ENCODE data around the gene TRAPPC12.
"Not testable (repeated sequence)": the region's sequence is repeated elsewhere in the genome, so short reads cannot be mapped to it uniquely, and the experiment has no call there.

Gene TRAPPC12

GRCh38 chr2:3491306-3491705 lies 111.8 kb downstream of the TRAPPC12 start:
- Histone ChIP-seq H3K36me3 (ENCODE audit: insufficient read depth) (no peaks in the 10 kb centered on the region), H2AFZ (ENCODE audit: low read depth) (no peak overlapping the region), H3K79me2 (ENCODE audit: insufficient read depth, low read depth) (no peaks in the 10 kb centered on the region), H3K9ac (no peak overlapping the region), H3K4me3 (IDR thresholded peaks at IDR 0.05; ENCODE audit: insufficient read depth, low read depth, low read length) (no peak overlapping the region), H3K4me1 (ENCODE audit: low read depth, poor library complexity, severe bottlenecking) (no peaks in the 10 kb centered on the region), H3K27ac (no peak overlapping the region), H4K20me1 (ENCODE audit: insufficient read depth) (no peaks in the 10 kb centered on the region), H3K27me3 (ENCODE audit: insufficient read depth, low read depth) (no peaks in the 10 kb centered on the region), H3K4me2 (no peak overlapping the region)
- TF ChIP-seq CTCF (conservative IDR thresholded peaks at IDR 0.05; ENCODE audit: low read depth, low read length), result no peak

GRCh38 chr2:3491716-3492474 lies 112.4 kb downstream of the TRAPPC12 start:
- Histone ChIP-seq H3K27me3 (ENCODE audit: insufficient read depth, low read depth) (no peaks in the 10 kb centered on the region), H3K9ac (no peak overlapping the region), H3K27ac (no peak overlapping the region), H4K20me1 (ENCODE audit: insufficient read depth) (no peaks in the 10 kb centered on the region), H2AFZ (ENCODE audit: low read depth) (no peak overlapping the region), H3K36me3 (ENCODE audit: insufficient read depth) (no peaks in the 10 kb centered on the region), H3K79me2 (ENCODE audit: insufficient read depth, low read depth) (no peaks in the 10 kb centered on the region), H3K4me1 (ENCODE audit: low read depth, poor library complexity, severe bottlenecking) (no peaks in the 10 kb centered on the region), H3K4me3 (IDR thresholded peaks at IDR 0.05; ENCODE audit: insufficient read depth, low read depth, low read length) (no peak overlapping the region), H3K4me2 (no peak overlapping the region)
- no peak for TF ChIP-seq CTCF (conservative IDR thresholded peaks at IDR 0.05; ENCODE audit: low read depth, low read length)

DNA sequence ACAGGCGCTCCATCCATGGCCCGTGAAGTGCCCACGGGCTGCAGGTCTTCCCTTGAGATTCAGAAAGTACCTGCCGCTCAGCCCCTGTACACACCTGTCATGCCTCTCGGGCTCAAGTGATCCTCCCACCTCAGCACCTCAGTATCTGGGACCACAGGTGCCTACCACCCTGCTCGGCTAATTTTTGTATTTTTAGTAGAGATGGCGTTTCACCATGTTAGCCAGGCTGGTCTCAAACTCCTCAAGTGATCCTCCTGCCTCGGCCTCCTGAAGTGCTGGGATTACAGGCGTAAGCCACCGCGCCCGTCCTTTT lies 112.9 kb downstream of the TRAPPC12 start:
- not testable (repeated sequence) for H3K4me1 ChIP-seq (ENCODE audit: low read depth, poor library complexity, severe bottlenecking); H4K20me1 ChIP-seq (ENCODE audit: insufficient read depth); H3K4me2 ChIP-seq; H3K4me3 ChIP-seq (IDR thresholded peaks at IDR 0.05; ENCODE audit: insufficient read depth, low read depth, low read length); H3K36me3 ChIP-seq (ENCODE audit: insufficient read depth); H3K9ac ChIP-seq; H3K79me2 ChIP-seq (ENCODE audit: insufficient read depth, low read depth); H3K27ac ChIP-seq; H2AFZ ChIP-seq (ENCODE audit: low read depth); H3K27me3 ChIP-seq (ENCODE audit: insufficient read depth, low read depth)

GRCh38 chr2:3492951-3493614 lies 113.6 kb downstream of the TRAPPC12 start:
- Histone ChIP-seq H3K9ac (no peak overlapping the region), H2AFZ (ENCODE audit: low read depth) (no peak overlapping the region), H3K79me2 (ENCODE audit: insufficient read depth, low read depth) (no peaks in the 10 kb centered on the region), H3K36me3 (ENCODE audit: insufficient read depth) (no peaks in the 10 kb centered on the region), H3K4me3 (IDR thresholded peaks at IDR 0.05; ENCODE audit: insufficient read depth, low read depth, low read length) (no peak overlapping the region), H3K27ac (no peak overlapping the region), H3K4me2 (no peak overlapping the region), H3K4me1 (ENCODE audit: low read depth, poor library complexity, severe bottlenecking) (no peaks in the 10 kb centered on the region), H3K27me3 (ENCODE audit: insufficient read depth, low read depth) (no peaks in the 10 kb centered on the region), H4K20me1 (ENCODE audit: insufficient read depth) (no peaks in the 10 kb centered on the region)
- TF ChIP-seq CTCF (conservative IDR thresholded peaks at IDR 0.05; ENCODE audit: low read depth, low read length), result no peak

DNA sequence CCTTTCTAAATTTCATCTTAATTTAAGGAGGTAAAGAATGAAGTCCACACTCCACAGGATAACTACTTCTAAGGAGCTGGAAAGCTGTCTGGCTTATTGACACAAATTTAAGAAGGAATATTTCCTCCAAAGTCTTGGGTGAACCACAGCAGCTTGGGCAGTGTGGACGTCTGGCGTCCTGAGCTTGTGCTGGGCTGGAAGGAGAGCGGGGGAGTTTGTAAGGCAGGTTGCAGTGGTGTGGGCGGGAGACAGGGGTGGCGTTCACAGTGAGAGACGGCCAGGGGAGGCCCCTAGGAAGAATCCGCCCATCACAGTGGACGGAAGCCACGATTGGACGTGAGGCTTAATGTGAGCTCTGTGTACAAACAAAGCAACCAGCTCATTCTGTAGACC lies 114.1 kb downstream of the TRAPPC12 start:
- TF ChIP-seq CTCF (conservative IDR thresholded peaks at IDR 0.05; ENCODE audit: low read depth, low read length), result no peak
- Histone ChIP-seq H3K9ac (no peak overlapping the region), H3K79me2 (ENCODE audit: insufficient read depth, low read depth) (no peaks in the 10 kb centered on the region), H4K20me1 (ENCODE audit: insufficient read depth) (no peaks in the 10 kb centered on the region), H3K4me3 (IDR thresholded peaks at IDR 0.05; ENCODE audit: insufficient read depth, low read depth, low read length) (no peak overlapping the region), H3K4me1 (ENCODE audit: low read depth, poor library complexity, severe bottlenecking) (no peaks in the 10 kb centered on the region), H3K27me3 (ENCODE audit: insufficient read depth, low read depth) (no peaks in the 10 kb centered on the region), H2AFZ (ENCODE audit: low read depth) (no peak overlapping the region), H3K4me2 (no peak overlapping the region), H3K27ac (no peak overlapping the region), H3K36me3 (ENCODE audit: insufficient read depth) (no peaks in the 10 kb centered on the region)
